GM12878 (cell line): Measurements from ENCODE around the gene IL18R1. TPM values are rescaled to one million over a fixed set of nuclear protein-coding genes. Genes with fewer than 3 reads are reported as not detected.

Source experiments
- ATAC-seq: fragments of 200-7000 bp; cut with Tn5 transposase; 3 replicates; pipeline ENCODE4 v1.9.1; 2020; ENCODE audit warnings: mild to moderate bottlenecking, moderate library complexity
- BruUV-seq: library from RNA; stranded (reverse); fragments of 400-500 nt; replicated peaks from 2 replicates; lab custom pipeline; 2021; lab: Mats Ljungman, UMichigan
- CTCF ChIA-PET: fragments of 300-600 bp; sonication (Branson Sonifier 250); formaldehyde crosslinking; extraction: SDS; loops from one replicate; lab custom pipeline; 2021; ENCODE audit warnings: inconsistent platforms; lab: Yijun Ruan, JAX
- POLR2A ChIA-PET: fragments of 350-600 bp; formaldehyde crosslinking; extraction: SDS; loops from one replicate; lab custom pipeline; 2021; ENCODE audit warnings: inconsistent platforms; lab: Charles Lee
- RAD21 ChIA-PET: fragments of 300-600 bp; sonication (Branson Sonifier 250); formaldehyde crosslinking; loops from one replicate; lab custom pipeline; 2023; ENCODE audit warnings: antibody characterized with exemption; ENCODE audit not compliant: unreplicated experiment; lab: Charles Lee
- SMC1A ChIA-PET: fragments of 300-600 bp; sonication (Branson Sonifier 250); formaldehyde crosslinking; loops from one replicate; lab custom pipeline; 2023; ENCODE audit not compliant: unreplicated experiment, uncharacterized antibody; lab: Charles Lee
- DNase-seq: peaks from one replicate; pipeline ENCODE4 v3.0.0-alpha.2; 2011; ENCODE audit warnings: low read depth, low spot score
- FAIRE-seq: peaks from 3 replicates; lab custom pipeline; 2011; peaks lifted over from hg19 to GRCh38; lab: Jason Lieb, UNC
- H2AFZ ChIP-seq: 2 replicates; pipeline ENCODE4 v1.6.0; 2011; ENCODE audit warnings: low read depth, low read length, control low read depth; ENCODE audit not compliant: control insufficient read depth
- H3K27ac ChIP-seq: 2 replicates; pipeline ENCODE4 v1.5.1; 2011; ENCODE audit warnings: control low read depth; ENCODE audit not compliant: control insufficient read depth, insufficient read depth
- H3K27me3 ChIP-seq, 2 experiments: replicated peaks in 1 of 2; 2 replicates each; pipeline versions ENCODE4 v1.6.0 to v1.6.1; 2011; ENCODE audit warnings: low read length in 1 of 2; ENCODE audit not compliant: control insufficient read depth in 2 of 2, insufficient read depth in 2 of 2
- H3K36me3 ChIP-seq, 2 experiments: 2 replicates each; pipeline ENCODE4 v1.5.1; 2011; ENCODE audit warnings: low read length in 1 of 2; ENCODE audit not compliant: control insufficient read depth in 2 of 2, insufficient read depth in 2 of 2
- H3K4me1 ChIP-seq: 2 replicates; pipeline ENCODE4 v1.6.1; 2011; ENCODE audit warnings: mild to moderate bottlenecking, low read length, moderate library complexity, mixed read lengths; ENCODE audit not compliant: control insufficient read depth, insufficient read depth
- H3K4me2 ChIP-seq: 2 replicates; pipeline ENCODE4 v1.6.0; 2011; ENCODE audit warnings: control low read depth; ENCODE audit not compliant: control insufficient read depth, insufficient read depth
- H3K4me3 ChIP-seq: fragments of 200-600 bp; sonication (generic); 2 replicates; pipeline ENCODE4 v1.5.1; 2016
- H3K79me2 ChIP-seq: 2 replicates; pipeline ENCODE4 v1.6.0; 2011; ENCODE audit warnings: low read length; ENCODE audit not compliant: control insufficient read depth, insufficient read depth
- H3K9ac ChIP-seq: 2 replicates; pipeline ENCODE4 v1.8.0; 2011; ENCODE audit warnings: low read length, control low read depth, mixed read lengths; ENCODE audit not compliant: control insufficient read depth, insufficient read depth
- H3K9me3 ChIP-seq: replicated peaks from 3 replicates; pipeline ENCODE4 v1.5.1; 2011; ENCODE audit warnings: mild to moderate bottlenecking, low read length; ENCODE audit not compliant: control insufficient read depth, insufficient read depth
- H4K20me1 ChIP-seq: 2 replicates; pipeline ENCODE4 v1.6.0; 2011; ENCODE audit not compliant: control insufficient read depth, insufficient read depth
- ASH2L ChIP-seq: fragments of 300-600, 200-600 bp; sonication (generic); IDR thresholded peaks from 2 replicates; pipeline ENCODE4 v1.6.1; 2017; ENCODE audit warnings: low read depth, mild to moderate bottlenecking, borderline replicate concordance
- BRCA1 ChIP-seq: IDR thresholded peaks from 2 replicates; pipeline ENCODE4 v1.6.1; 2011; ENCODE audit warnings: low read depth, low read length, improper control_type of control experiment
- CBX3 ChIP-seq: fragments of 200-600 bp; sonication (generic); IDR thresholded peaks from 2 replicates; pipeline ENCODE4 v1.6.1; 2016; ENCODE audit warnings: low read depth, borderline replicate concordance
- HCFC1 ChIP-seq: fragments of 150-350 bp; IDR thresholded peaks from 2 replicates; pipeline ENCODE4 v1.6.1; 2014; ENCODE audit warnings: low read length
- HDGF ChIP-seq: fragments of 450-650 bp; IDR thresholded peaks from 2 replicates; pipeline ENCODE4 v1.6.1; 2016; ENCODE audit warnings: antibody characterized with exemption
- MEF2A ChIP-seq: IDR thresholded peaks from 2 replicates; pipeline ENCODE4 v1.6.1; 2011; ENCODE audit warnings: low read depth, mild to moderate bottlenecking, low read length, moderate library complexity; ENCODE audit not compliant: insufficient read depth
- MTA2 ChIP-seq: fragments of 450-650 bp; IDR thresholded peaks from 2 replicates; pipeline ENCODE4 v1.6.1; 2016; ENCODE audit warnings: low read depth, mild to moderate bottlenecking, moderate library complexity
- NFXL1 ChIP-seq: fragments of 450-650 bp; IDR thresholded peaks from 2 replicates; pipeline ENCODE4 v1.6.1; 2017; ENCODE audit warnings: antibody characterized with exemption, mild to moderate bottlenecking, borderline replicate concordance
- NFYB ChIP-seq: IDR thresholded peaks from 2 replicates; pipeline ENCODE4 v1.6.1; 2011; ENCODE audit warnings: low read depth, mild to moderate bottlenecking, low read length, improper control_type of control experiment, moderate library complexity; ENCODE audit not compliant: insufficient read depth
- NR2C2 ChIP-seq: IDR thresholded peaks from 2 replicates; pipeline ENCODE4 v1.6.1; 2011; ENCODE audit warnings: borderline replicate concordance, low read depth; ENCODE audit not compliant: control insufficient read depth, insufficient read length
- SIN3A ChIP-seq: IDR thresholded peaks from 2 replicates; pipeline ENCODE4 v1.6.1; 2012; ENCODE audit warnings: low read depth, low read length, improper control_type of control experiment
- TCF3 ChIP-seq: IDR thresholded peaks from 2 replicates; pipeline ENCODE4 v1.6.1; 2012; ENCODE audit warnings: low read depth, mild to moderate bottlenecking, low read length, borderline replicate concordance; ENCODE audit not compliant: insufficient read depth
- ZSCAN29 ChIP-seq: fragments of 450-650 bp; IDR thresholded peaks from 2 replicates; pipeline ENCODE4 v1.6.1; 2017; ENCODE audit warnings: mild to moderate bottlenecking, moderate library complexity
- WGBS: methylation state at CpG from one replicate; pipeline ENCODE4 v1.1.6; 2016; ENCODE audit warnings: low lambda C conversion rate; ENCODE audit not compliant: insufficient replicate concordance, insufficient coverage; ENCODE audit errors: missing lambda C conversion rate; 5-methylcytosine and 5-hydroxymethylcytosine counted together
- in situ Hi-C: fragments of 300-500 bp; cut with MboI; formaldehyde crosslinking; loops from 9 replicates; pipeline ENCODE4 v1.14.3; 2018; ENCODE audit warnings: mixed read lengths
- intact Hi-C: fragments of 100-400 bp; cut with micrococcal nuclease; formaldehyde crosslinking; loops from one replicate; pipeline ENCODE4 v1.14.2; 2022; ENCODE audit not compliant: unreplicated experiment
- polyA plus RNA-seq, 11 experiments: library from polyadenylated mRNA; depleted of rRNA in 4 of 11; unstranded in 6 of 11; stranded (reverse) in 5 of 11; fragments of >200 nt; fragmentation: Nextera tagmentation in 4 of 11; fragmentation: Illumina TruSeq in 1 of 11; extraction: Ambion mirVana in 4 of 11; extraction: Trizol in 1 of 11; gene quantifications; 1 replicate in 1 of 11; 2 replicates in 10 of 11; pipeline versions ENCODE4 v1.2.1 to v1.2.3, GENCODE V29; 2011 to 2016; ENCODE audit warnings: inconsistent platforms in 2 of 11, missing spikeins in 2 of 11, low read depth in 1 of 11
- total RNA-seq, 4 experiments: library from RNA; depleted of rRNA in 3 of 4; stranded (reverse); fragments of >200 nt in 3 of 4; fragmentation: Illumina TruSeq in 1 of 4; extraction: Trizol in 1 of 4; gene quantifications; 2 replicates each; pipeline versions ENCODE4 v1.2.1 to v1.2.3, GENCODE V29; 2013 to 2021

The IL18R1 gene
- total and polyA plus RNA-seq, 10 of the 15 experiments (the other 5 are each of a cell fraction or from before 2014, with no cell fraction given): 3.5 to 15.5 (median 11.1) TPM

DNA sequence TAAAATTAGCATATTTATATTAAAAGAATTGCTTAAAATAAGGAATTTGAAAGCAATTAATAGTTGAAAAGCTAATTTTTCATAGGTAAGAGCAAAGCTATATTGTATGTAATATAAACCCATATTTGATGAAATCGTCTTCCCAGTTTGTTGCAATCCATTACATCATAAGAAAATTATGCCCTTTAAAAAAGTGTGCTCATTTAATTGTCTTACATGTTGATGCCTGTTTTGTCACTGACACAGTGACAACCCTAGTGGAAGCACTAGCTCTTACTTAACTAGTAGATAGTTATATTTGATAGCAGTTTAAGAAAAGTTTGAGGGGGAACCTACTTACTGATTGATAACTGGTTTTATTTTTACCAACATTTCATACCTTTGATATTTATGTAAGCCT is 37.3 kb downstream of the IL18R1 start:
- H3K36me3 ChIP-seq: 0 out of 4 replicates have a peak, but pooled peaks cover 0 to 2% of the 10 kb centered on the region in 2 experiments
- no TSS peak for BruUV-seq
- ChIA-PET RAD21 (interaction anchor here (1.0 kb wide), 1 partner anchor 42 kb away, joined by 3 read pairs; no protein-coding TSS in a partner anchor), POLR2A (no interaction called here)
- FAIRE-seq (no peak), ATAC-seq (no peak)
- intact Hi-C loops: no loop called here
- H2AFZ ChIP-seq: no peak overlapping the region
- TF ChIP-seq NFXL1 (no peak), MEF2A (no peak), HDGF (no peak), MTA2 (no peak), TCF3 (no peak), NR2C2 (no peak), NFYB (no peak), BRCA1 (no peak), CBX3 (no peak), ZSCAN29 (no peak), HCFC1 (no peak), SIN3A (no peak), ASH2L (no peak)
- TF ChIP-seq, all 136 proteins: peak for 0
- Histone ChIP-seq H3K27me3 (no peaks in the 10 kb centered on the region), H3K9ac (no peak overlapping the region), H3K4me2 (no peak overlapping the region), H3K4me1 (peaks cover 7% of the 10 kb centered on the region), H3K9me3 (no peaks in the 10 kb centered on the region; the same call in 2 of the 3 replicates), H3K27ac (no peak overlapping the region), H3K79me2 (no peaks in the 10 kb centered on the region), H4K20me1 (no peaks in the 10 kb centered on the region), H3K4me3 (no peak overlapping the region)
- ChIA-PET SMC1A (interaction anchor here (0.7 to 1.4 kb wide), 3 partner anchors 9 to 34 kb away, joined by 3 to 5 read pairs (median 3); no protein-coding TSS in a partner anchor), CTCF (interaction anchor here (1.0 kb wide), 1 partner anchor 50 kb away, joined by 3 read pairs; no protein-coding TSS in a partner anchor)
- WGBS: 0% methylated on average over 1 of the region's 1 CpG
- no peak for DNase-seq
- in situ Hi-C loops: no loop called here
